H9 (cell line): Measurements from ENCODE around the gene ARID4A. TPM values are rescaled to one million over a fixed set of nuclear protein-coding genes. Genes with fewer than 3 reads are reported as not detected.

Source experiments
- DNase-seq: peaks from one replicate; pipeline ENCODE4 v3.0.0-alpha.2; 2017
- H2AFZ ChIP-seq: one replicate; pipeline ENCODE4 v1.6.1; 2013; ENCODE audit warnings: mild to moderate bottlenecking, low read length, control low read depth, moderate library complexity
- H2AK5ac ChIP-seq: 2 replicates; pipeline ENCODE4 v1.6.1; 2013; ENCODE audit warnings: low read length, control low read depth, mixed read lengths; ENCODE audit not compliant: insufficient read length
- H2BK120ac ChIP-seq: one replicate; pipeline ENCODE4 v1.6.1; 2013; ENCODE audit warnings: low read depth, mild to moderate bottlenecking, low read length, control low read depth, inconsistent platforms; ENCODE audit not compliant: poor library complexity, severe bottlenecking
- H2BK12ac ChIP-seq: 2 replicates; pipeline ENCODE4 v1.6.1; 2013; ENCODE audit warnings: low read length, control low read depth, mixed read lengths, low read depth; ENCODE audit not compliant: insufficient read length
- H2BK15ac ChIP-seq: 2 replicates; pipeline ENCODE4 v1.6.1; 2013; ENCODE audit warnings: low read depth, low read length, control low read depth
- H2BK20ac ChIP-seq: one replicate; pipeline ENCODE4 v1.6.1; 2013; ENCODE audit warnings: low read depth, mild to moderate bottlenecking, low read length, control low read depth, inconsistent platforms; ENCODE audit not compliant: poor library complexity, severe bottlenecking
- H2BK5ac ChIP-seq: 2 replicates; pipeline ENCODE4 v1.6.1; 2013; ENCODE audit warnings: low read length, control low read depth, mixed read lengths; ENCODE audit not compliant: insufficient read length
- H3K14ac ChIP-seq: 2 replicates; pipeline ENCODE4 v1.6.1; 2013; ENCODE audit warnings: low read length, control low read depth; ENCODE audit not compliant: insufficient read depth
- H3K18ac ChIP-seq: 2 replicates; pipeline ENCODE4 v1.6.1; 2013; ENCODE audit warnings: low read depth, mild to moderate bottlenecking, mixed read lengths, low read length, control low read depth; ENCODE audit not compliant: insufficient read length
- H3K23ac ChIP-seq: 2 replicates; pipeline ENCODE4 v1.6.1; 2013; ENCODE audit warnings: low read length, control low read depth, mixed read lengths, low read depth; ENCODE audit not compliant: insufficient read length
- H3K23me2 ChIP-seq: 2 replicates; pipeline ENCODE4 v1.6.1; 2013; ENCODE audit warnings: low read depth, mild to moderate bottlenecking, mixed read lengths, low read length, control low read depth; ENCODE audit not compliant: insufficient read length, poor library complexity, severe bottlenecking
- H3K27ac ChIP-seq: 2 replicates; pipeline ENCODE4 v1.5.1; 2013; ENCODE audit warnings: low read length, control low read depth, mixed read lengths, low read depth; ENCODE audit not compliant: insufficient read length
- H3K27me3 ChIP-seq: 2 replicates; pipeline ENCODE4 v1.6.1; 2013; ENCODE audit warnings: low read length, control low read depth, inconsistent platforms; ENCODE audit not compliant: insufficient read depth
- H3K4ac ChIP-seq: 2 replicates; pipeline ENCODE4 v1.6.1; 2013; ENCODE audit warnings: low read depth, mild to moderate bottlenecking, control low read depth, inconsistent platforms, low read length, moderate library complexity
- H3K4me1 ChIP-seq: 2 replicates; pipeline ENCODE4 v1.6.1; 2013; ENCODE audit warnings: low read length, control low read depth, inconsistent platforms; ENCODE audit not compliant: insufficient read depth
- H3K4me2 ChIP-seq: 2 replicates; pipeline ENCODE4 v1.6.1; 2013; ENCODE audit warnings: low read length, control low read depth, mixed read lengths; ENCODE audit not compliant: insufficient read length, insufficient read depth
- H3K56ac ChIP-seq: 2 replicates; pipeline ENCODE4 v1.6.1; 2013; ENCODE audit warnings: low read depth, mild to moderate bottlenecking, mixed read lengths, low read length, control low read depth; ENCODE audit not compliant: insufficient read length
- H3K79me1 ChIP-seq: 2 replicates; pipeline ENCODE4 v1.6.1; 2013; ENCODE audit warnings: low read depth, mild to moderate bottlenecking, moderate library complexity, low read length, control low read depth, inconsistent platforms; ENCODE audit not compliant: insufficient read depth, poor library complexity, severe bottlenecking
- H3K79me2 ChIP-seq: 2 replicates; pipeline ENCODE4 v1.6.1; 2013; ENCODE audit warnings: low read length, control low read depth, inconsistent platforms; ENCODE audit not compliant: insufficient read depth
- H3K9ac ChIP-seq: 2 replicates; pipeline ENCODE4 v1.6.1; 2013; ENCODE audit warnings: low read length, control low read depth, mixed read lengths; ENCODE audit not compliant: insufficient read length; ENCODE audit errors: extremely low read depth
- H3K9me3 ChIP-seq: one replicate; pipeline ENCODE4 v1.6.1; 2013; ENCODE audit warnings: low read depth, low read length, inconsistent platforms; ENCODE audit not compliant: control insufficient read depth
- H3T11ph ChIP-seq: one replicate; pipeline ENCODE4 v1.6.1; 2013; ENCODE audit warnings: mild to moderate bottlenecking, low read length, control low read depth, inconsistent platforms
- H4K20me1 ChIP-seq: one replicate; pipeline ENCODE4 v1.6.1; 2013; ENCODE audit not compliant: control insufficient read depth, insufficient read length, insufficient read depth
- H4K5ac ChIP-seq: 2 replicates; pipeline ENCODE4 v1.6.1; 2013; ENCODE audit warnings: low read depth, mild to moderate bottlenecking, mixed read lengths, low read length, control low read depth; ENCODE audit not compliant: insufficient read length
- H4K8ac ChIP-seq: replicated peaks from 2 replicates; pipeline ENCODE4 v1.6.1; 2013; ENCODE audit warnings: low read length, control low read depth, mixed read lengths, low read depth; ENCODE audit not compliant: insufficient read length
- H4K91ac ChIP-seq: 2 replicates; pipeline ENCODE4 v1.6.1; 2013; ENCODE audit warnings: low read depth, mild to moderate bottlenecking, moderate library complexity, mixed read lengths, low read length, control low read depth; ENCODE audit not compliant: insufficient read length
- H3K27ac Mint-ChIP-seq, 3 experiments: 2 replicates in 2 of 3; 3 replicates in 1 of 3; pipeline ENCODE4 v1.8.0; 2020 to 2021; ENCODE audit warnings: mixed read lengths in 3 of 3, mild to moderate bottlenecking in 1 of 3, moderate library complexity in 1 of 3
- H3K27me3 Mint-ChIP-seq: 2 replicates; pipeline ENCODE4 v1.8.0; 2021; ENCODE audit warnings: low read depth, mild to moderate bottlenecking, moderate library complexity, mixed read lengths
- H3K36me3 Mint-ChIP-seq, 3 experiments: 2 replicates in 2 of 3; 3 replicates in 1 of 3; pipeline ENCODE4 v1.8.0; 2020 to 2021; ENCODE audit warnings: low read depth in 3 of 3, mixed read lengths in 3 of 3; ENCODE audit not compliant: insufficient read depth in 1 of 3
- H3K4me1 Mint-ChIP-seq, 2 experiments: 2 replicates each; pipeline ENCODE4 v1.8.0; 2020; ENCODE audit warnings: mixed read lengths in 2 of 2
- H3K4me3 Mint-ChIP-seq, 2 experiments: 2 replicates in 1 of 2; 3 replicates in 1 of 2; pipeline ENCODE4 v1.8.0; 2020 to 2021; ENCODE audit warnings: mild to moderate bottlenecking in 2 of 2, mixed read lengths in 2 of 2, moderate library complexity in 1 of 2
- H3K9me3 Mint-ChIP-seq, 2 experiments: 2 replicates in 1 of 2; 3 replicates in 1 of 2; pipeline ENCODE4 v1.8.0; 2020; ENCODE audit warnings: mild to moderate bottlenecking in 2 of 2, mixed read lengths in 2 of 2, moderate library complexity in 1 of 2
- WGBS: extraction: QIAGEN DNeasy Blood & Tissue Kit; methylation state at CpG from one replicate; pipeline ENCODE4 v1.1.7; 2013; ENCODE audit warnings: missing lambda C conversion rate, low lambda C conversion rate, mixed read lengths; ENCODE audit not compliant: insufficient read length; ENCODE audit errors: extremely low coverage; 5-methylcytosine and 5-hydroxymethylcytosine counted together
- total RNA-seq: library from RNA; stranded (reverse); gene quantifications from 2 replicates; pipeline ENCODE4 v1.2.1, GENCODE V29; 2021
- TF ChIP-seq, protein P1 (sequence below): fragments of 200-600 bp; sonication (generic); conservative IDR thresholded peaks from 3 replicates; pipeline ENCODE4 v1.8.0; 2021; ENCODE audit warnings: antibody characterized with exemption, mild to moderate bottlenecking

The ARID4A gene
- total RNA-seq, 1 experiment from 2014 or later = 13.2 TPM

DNA sequence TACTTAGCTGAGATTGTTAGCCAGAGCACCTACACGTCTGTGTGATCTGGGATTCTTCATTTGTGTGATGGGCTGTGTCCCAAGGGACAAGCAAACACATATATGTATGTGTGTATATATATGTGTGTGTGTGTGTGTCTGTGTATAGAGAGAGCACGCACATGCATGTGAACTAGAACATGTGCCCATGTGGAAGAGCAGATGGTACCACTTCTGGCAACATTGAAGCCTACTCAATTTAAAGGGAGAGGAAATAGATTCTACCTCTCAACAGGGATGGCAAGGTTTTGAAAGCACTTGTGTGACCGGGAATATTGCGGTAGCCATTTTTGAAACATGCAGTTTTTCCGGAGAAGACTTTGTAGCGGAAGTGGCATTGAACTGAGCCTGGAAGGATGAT is 98.8 kb downstream of the ARID4A start:
- no peak overlapping the region for H3K4ac ChIP-seq
- H3T11ph ChIP-seq = no peak overlapping the region
- no peak overlapping the region for H2BK15ac ChIP-seq
- Mint-ChIP-seq H3K36me3 (no peaks in the 10 kb centered on the region), H3K27ac (no peak overlapping the region), H3K9me3 (no peaks in the 10 kb centered on the region), H3K27me3 (peaks cover 38% of the 10 kb centered on the region), H3K4me3 (peak overlapping the region in 1 of 2 experiments; percentile 19; a peak in 2 of 5 replicates), H3K4me1 (peaks cover 31 to 36% of the 10 kb centered on the region in 2 experiments)
- no peak overlapping the region for H2BK12ac ChIP-seq
- H4K91ac ChIP-seq = no peak overlapping the region
- H3K23ac ChIP-seq = no peak overlapping the region
- peaks cover 2% of the 10 kb centered on the region; the same call in 1 of the 2 replicates for H3K4me1 ChIP-seq
- H3K79me2 ChIP-seq = no peaks in the 10 kb centered on the region
- peaks cover 3% of the 10 kb centered on the region for H3K23me2 ChIP-seq
- H3K18ac ChIP-seq = no peak overlapping the region
- H3K27me3 ChIP-seq = peaks cover 2% of the 10 kb centered on the region; the same call in 1 of the 2 replicates
- H3K14ac ChIP-seq = no peak overlapping the region
- no CpG with 5 or more reads among the region's 6 CpGs for WGBS
- no peaks in the 10 kb centered on the region for H4K20me1 ChIP-seq
- H3K27ac ChIP-seq = no peak overlapping the region
- H3K56ac ChIP-seq = no peak overlapping the region
- no peak overlapping the region for H3K4me2 ChIP-seq
- no peak overlapping the region for H2AFZ ChIP-seq
- H3K79me1 ChIP-seq = no peaks in the 10 kb centered on the region
- no peak overlapping the region for H4K5ac ChIP-seq
- H2BK120ac ChIP-seq = no peak overlapping the region
- TF ChIP-seq, protein P1, sequence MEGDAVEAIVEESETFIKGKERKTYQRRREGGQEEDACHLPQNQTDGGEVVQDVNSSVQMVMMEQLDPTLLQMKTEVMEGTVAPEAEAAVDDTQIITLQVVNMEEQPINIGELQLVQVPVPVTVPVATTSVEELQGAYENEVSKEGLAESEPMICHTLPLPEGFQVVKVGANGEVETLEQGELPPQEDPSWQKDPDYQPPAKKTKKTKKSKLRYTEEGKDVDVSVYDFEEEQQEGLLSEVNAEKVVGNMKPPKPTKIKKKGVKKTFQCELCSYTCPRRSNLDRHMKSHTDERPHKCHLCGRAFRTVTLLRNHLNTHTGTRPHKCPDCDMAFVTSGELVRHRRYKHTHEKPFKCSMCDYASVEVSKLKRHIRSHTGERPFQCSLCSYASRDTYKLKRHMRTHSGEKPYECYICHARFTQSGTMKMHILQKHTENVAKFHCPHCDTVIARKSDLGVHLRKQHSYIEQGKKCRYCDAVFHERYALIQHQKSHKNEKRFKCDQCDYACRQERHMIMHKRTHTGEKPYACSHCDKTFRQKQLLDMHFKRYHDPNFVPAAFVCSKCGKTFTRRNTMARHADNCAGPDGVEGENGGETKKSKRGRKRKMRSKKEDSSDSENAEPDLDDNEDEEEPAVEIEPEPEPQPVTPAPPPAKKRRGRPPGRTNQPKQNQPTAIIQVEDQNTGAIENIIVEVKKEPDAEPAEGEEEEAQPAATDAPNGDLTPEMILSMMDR = no peak
- no peak overlapping the region for H2BK5ac ChIP-seq
- H3K9me3 ChIP-seq = no peaks in the 10 kb centered on the region
- no peak overlapping the region for H3K9ac ChIP-seq
- no peak overlapping the region for H2AK5ac ChIP-seq
- H4K8ac ChIP-seq = no peak overlapping the region
- no peak overlapping the region for H2BK20ac ChIP-seq
- no peak for DNase-seq
